Neural progenitor cell (in vitro differentiated cells): ENCODE data around the gene PHYHD1.

Experiments
- CTCF ChIP-seq: fragments of 200-600 bp; sonication (generic); IDR thresholded peaks from 2 replicates; pipeline ENCODE4 v1.5.1; 2017; ENCODE audit warnings: antibody characterized with exemption, mild to moderate bottlenecking
- EZH2 ChIP-seq: fragments of 200-600 bp; sonication (generic); IDR thresholded peaks from 2 replicates; pipeline ENCODE4 v1.6.1; 2017; ENCODE audit warnings: antibody characterized with exemption, mild to moderate bottlenecking, moderate library complexity
- EZH2phosphoT487 ChIP-seq: fragments of 200-600 bp; sonication (generic); IDR thresholded peaks from 2 replicates; pipeline ENCODE4 v1.6.1; 2017; ENCODE audit warnings: antibody characterized with exemption

GRCh38 chr9:128945798-128946501 lies 25.2 kb downstream of the PHYHD1 start:
- TF ChIP-seq CTCF (no peak), EZH2 (no peak), EZH2phosphoT487 (no peak)
